LNCAP (cell line): ENCODE data around the gene DHX58.

Source experiments
- CTCF ChIP-seq: fragments of 450-650 bp; IDR thresholded peaks from 2 replicates; pipeline ENCODE4 v1.5.1; 2017; ENCODE audit warnings: mild to moderate bottlenecking

The DHX58 gene

GRCh38 chr17:42067371-42068091, 45.0 kb downstream of the DHX58 start:
- TF ChIP-seq CTCF = peak; percentile 96

- no peak for TF ChIP-seq CTCF
Observed at GRCh38 chr17:42065201-42065600, 47.3 kb downstream of the DHX58 start.

GRCh38 chr17:42062681-42063080, 49.8 kb downstream of the DHX58 start:
- no peak for TF ChIP-seq CTCF

- TF ChIP-seq CTCF = no peak
Observed at GRCh38 chr17:42061646-42062487, 50.6 kb downstream of the DHX58 start.

GRCh38 chr17:42060231-42060630, 52.3 kb downstream of the DHX58 start:
- TF ChIP-seq CTCF = no peak

GRCh38 chr17:42059815-42060214, 52.7 kb downstream of the DHX58 start:
- TF ChIP-seq CTCF = no peak

GRCh38 chr17:42058063-42058462, 54.5 kb downstream of the DHX58 start:
- TF ChIP-seq CTCF = no peak
